GM19025 (cell line): ENCODE measurements around the gene MYBBP1A.

Source experiments
- ATAC-seq: cut with Tn5 transposase; IDR thresholded peaks from one replicate; pipeline ENCODE4 v1.9.1; 2021; ENCODE audit warnings: mild to moderate bottlenecking, low read depth, moderate library complexity; ENCODE audit not compliant: unreplicated experiment

Gene MYBBP1A

GRCh38 chr17:4550534-4551039 lies 4.6 kb downstream of the MYBBP1A start:
- no peak for ATAC-seq

GRCh38 chr17:4549781-4550533 lies 5.2 kb downstream of the MYBBP1A start:
- ATAC-seq, result no peak

- ATAC-seq, result no peak
These were observed 6.3 kb downstream of the MYBBP1A start for GRCh38 chr17:4548721-4549531.

GRCh38 chr17:4548061-4548461 lies 7.1 kb downstream of the MYBBP1A start:
- no peak for ATAC-seq

GRCh38 chr17:4547118-4547906 lies 7.9 kb downstream of the MYBBP1A start:
- no peak for ATAC-seq

GRCh38 chr17:4545217-4545951 lies 9.8 kb downstream of the MYBBP1A start:
- no peak for ATAC-seq

- ATAC-seq, result no peak
These were observed 10.3 kb downstream of the MYBBP1A start for GRCh38 chr17:4544951-4545216.

- no peak for ATAC-seq
These were observed 10.8 kb downstream of the MYBBP1A start for GRCh38 chr17:4544135-4544950.

GRCh38 chr17:4543557-4544026 lies 11.6 kb downstream of the MYBBP1A start:
- ATAC-seq, result no peak

- ATAC-seq, result no peak
These were observed 12.4 kb downstream of the MYBBP1A start for GRCh38 chr17:4542726-4543191.

- ATAC-seq, result no peak
These were observed 13.0 kb downstream of the MYBBP1A start for GRCh38 chr17:4542003-4542725.

GRCh38 chr17:4541328-4542002 lies 13.7 kb downstream of the MYBBP1A start:
- ATAC-seq, result no peak

GRCh38 chr17:4540687-4541327 lies 14.4 kb downstream of the MYBBP1A start:
- no peak for ATAC-seq

GRCh38 chr17:4540224-4540651 lies 14.9 kb downstream of the MYBBP1A start:
- ATAC-seq, result no peak

GRCh38 chr17:4539576-4540223 lies 15.5 kb downstream of the MYBBP1A start:
- ATAC-seq, result no peak

- no peak for ATAC-seq
These were observed 16.2 kb downstream of the MYBBP1A start for GRCh38 chr17:4539025-4539424.
